Psoas muscle (tissue), 8 donors: Measurements from ENCODE around the gene RAD23B. TPM values are rescaled to one million over a fixed set of nuclear protein-coding genes. Genes with fewer than 3 reads are reported as not detected.

ENCODE experiments used
- ATAC-seq, 4 donors: fragments of 200-7000 bp; cut with Tn5 transposase; one replicate each; pipeline ENCODE4 v1.9.1; 2020; ENCODE audit warnings: moderate library complexity in 3 of 4, mild to moderate bottlenecking in 2 of 4
- DNase-seq, 2 donors: peaks; one replicate each; pipeline ENCODE4 v3.0.0-alpha.2; 2020
- H3K27ac ChIP-seq: fragments of 200-600 bp; one replicate; pipeline ENCODE4 v1.8.0; 2022
- H3K27me3 ChIP-seq, 3 donors: fragments of 200-600 bp in 1 of 3; one replicate each; pipeline versions ENCODE4 v1.6.1 to v1.8.0; 2013 to 2022; ENCODE audit warnings: low read length in 2 of 3, mild to moderate bottlenecking in 2 of 3, moderate library complexity in 1 of 3; ENCODE audit not compliant: insufficient read depth in 3 of 3
- H3K36me3 ChIP-seq, 2 donors: fragments of 200-600 bp in 1 of 2; one replicate each; pipeline versions ENCODE4 v1.6.1 to v1.8.0; 2013 to 2022; ENCODE audit warnings: low read depth in 1 of 2, mild to moderate bottlenecking in 1 of 2, moderate library complexity in 1 of 2; ENCODE audit not compliant: insufficient read depth in 1 of 2
- H3K4me1 ChIP-seq: fragments of 200-600 bp; one replicate; pipeline ENCODE4 v1.8.0; 2022
- H3K4me3 ChIP-seq: fragments of 200-600 bp; one replicate; pipeline ENCODE4 v1.8.0; 2022; ENCODE audit warnings: mild to moderate bottlenecking
- H3K9me3 ChIP-seq: fragments of 200-600 bp; one replicate; pipeline ENCODE4 v1.8.0; 2022
- CTCF ChIP-seq: fragments of 200-600 bp; IDR thresholded peaks from one replicate; pipeline ENCODE4 v1.8.0; 2022; ENCODE audit warnings: antibody characterized with exemption
- WGBS, 3 donors: extraction: QIAGEN DNeasy Blood & Tissue Kit; methylation state at CpG; one replicate each; pipeline versions ENCODE4 v1.1.6 to v1.1.7; 2013; 5-methylcytosine and 5-hydroxymethylcytosine counted together
- intact Hi-C, 2 donors: fragments of 100-400 bp; cut with DNase I; formaldehyde crosslinking; loops; one replicate each; pipeline versions ENCODE4 v1.11.0 to v1.14.2; 2022
- polyA plus RNA-seq, 3 donors: library from polyadenylated mRNA; stranded (reverse); fragments of 200-250 nt; gene quantifications; one replicate each; pipeline ENCODE4 v1.2.3, GENCODE V29; 2013
- total RNA-seq, 4 donors: library from RNA; stranded (reverse); fragmentation: NEBNext Ultra II Directional in 2 of 4; extraction: Animal tissue kit (Norgen Biotek cat#: 25700) in 2 of 4; gene quantifications; one replicate each; pipeline versions ENCODE4 v1.2.1 to v1.2.4, GENCODE V29; 2021 to 2023
- donor health status: healthy with polysubstance abuse.
- donor health status: DM: no; HTN: no; CAD: no; lungs with moderate emphysema.
- donor health status: Bipolar disorder and iron deficiency.
- donor health status: healthy.
- donor health status: DM: yes; HTN: yes; CAD: no.
- donor health status: DM: no; HTN: no; CAD: no.
- donor health status: DM: no; HTN: no; CAD: no.
- donor health status: DM: yes; HTN: yes; CAD: no.

The RAD23B gene
- total and polyA plus RNA-seq, 7 donors = 126 to 283 (median 225) TPM

GRCh38 chr9:107306308-107306707 lies 23.2 kb downstream of the RAD23B start:
- no peak for TF ChIP-seq CTCF
- intact Hi-C loops = no loop called here
- WGBS, 3 donors = 52 to 65% (median 55%) methylated on average over 2 of the region's 2 CpGs
- H3K4me3 ChIP-seq = no peak overlapping the region
- no peak for DNase-seq
- peaks cover 12% of the 10 kb centered on the region for H3K4me1 ChIP-seq
- no peaks in the 10 kb centered on the region for H3K9me3 ChIP-seq
- H3K27me3 ChIP-seq = no peaks in the 10 kb centered on the region
- ATAC-seq = peak; percentile 33 to 66 (median 42)
- H3K27ac ChIP-seq = no peak overlapping the region
- H3K36me3 ChIP-seq = peaks cover 2 to 83% of the 10 kb centered on the region in 2 donors

GRCh38 chr9:107307331-107307730 lies 24.3 kb downstream of the RAD23B start:
- Histone ChIP-seq H3K27ac (peak overlapping the region; percentile 41), H3K36me3 (peaks cover 0 to 83% of the 10 kb centered on the region in 2 donors), H3K27me3 (no peaks in the 10 kb centered on the region), H3K4me1 (peaks cover 20% of the 10 kb centered on the region), H3K4me3 (no peak overlapping the region), H3K9me3 (no peaks in the 10 kb centered on the region)
- no peak for TF ChIP-seq CTCF
- no peak for DNase-seq
- intact Hi-C loops = no loop called here
- peak; percentile 41 to 63 (median 54) for ATAC-seq
- WGBS, 3 donors = 62 to 85% (median 74%) methylated on average over 1 of the region's 1 CpG

GRCh38 chr9:107308461-107308860 lies 25.4 kb downstream of the RAD23B start:
- 0 to 57% (median 0%) methylated on average over 1 of the region's 1 CpG for WGBS, 3 donors
- no peak overlapping the region for H3K4me3 ChIP-seq
- no peaks in the 10 kb centered on the region for H3K27me3 ChIP-seq
- peaks cover 26% of the 10 kb centered on the region for H3K4me1 ChIP-seq
- intact Hi-C loops = no loop called here
- no peaks in the 10 kb centered on the region for H3K9me3 ChIP-seq
- no peak overlapping the region for H3K27ac ChIP-seq
- TF ChIP-seq CTCF = no peak
- ATAC-seq = no peak
- no peak for DNase-seq
- H3K36me3 ChIP-seq = peaks cover 0 to 83% of the 10 kb centered on the region in 2 donors

GRCh38 chr9:107309271-107309670 lies 26.2 kb downstream of the RAD23B start:
- H3K4me3 ChIP-seq = no peak overlapping the region
- H3K36me3 ChIP-seq = peaks cover 0 to 84% of the 10 kb centered on the region in 2 donors
- no peak overlapping the region for H3K27ac ChIP-seq
- ATAC-seq (no peak), DNase-seq (no peak)
- peaks cover 30% of the 10 kb centered on the region for H3K4me1 ChIP-seq
- 92 to 96% (median 95%) methylated on average over 5 of the region's 5 CpGs for WGBS, 3 donors
- TF ChIP-seq CTCF = no peak
- intact Hi-C loops = no loop called here
- no peaks in the 10 kb centered on the region for H3K9me3 ChIP-seq
- no peaks in the 10 kb centered on the region for H3K27me3 ChIP-seq

GRCh38 chr9:107312376-107313050 lies 29.4 kb downstream of the RAD23B start:
- Histone ChIP-seq H3K36me3 (peaks cover 0 to 78% of the 10 kb centered on the region in 2 donors), H3K4me3 (no peak overlapping the region), H3K4me1 (peaks cover 48% of the 10 kb centered on the region), H3K9me3 (no peaks in the 10 kb centered on the region), H3K27ac (peak overlapping the region; percentile 15), H3K27me3 (no peaks in the 10 kb centered on the region)
- intact Hi-C loops = no loop called here
- peak; percentile 50 to 69 (median 57) for ATAC-seq
- WGBS, 3 donors = 46 to 62% (median 58%) methylated on average over 8 of the region's 8 CpGs
- TF ChIP-seq CTCF = no peak
- DNase-seq = no peak
